Epithelial cell of esophagus (primary cell): Measurements from ENCODE around the gene XDH.

Experiments used
- DNase-seq: peaks from one replicate; pipeline ENCODE4 v3.0.0; 2010; ENCODE audit warnings: low read depth
- H3K4me3 ChIP-seq: 2 replicates; pipeline ENCODE4 v1.5.1; 2011; ENCODE audit warnings: mild to moderate bottlenecking, low read length, control low read depth
- CTCF ChIP-seq: IDR thresholded peaks from 2 replicates; pipeline ENCODE4 v1.5.1; 2011; ENCODE audit warnings: low read depth, mild to moderate bottlenecking, low read length, control low read depth, inconsistent platforms; ENCODE audit not compliant: insufficient read depth; ENCODE audit errors: missing control alignments

XDH gene

DNA sequence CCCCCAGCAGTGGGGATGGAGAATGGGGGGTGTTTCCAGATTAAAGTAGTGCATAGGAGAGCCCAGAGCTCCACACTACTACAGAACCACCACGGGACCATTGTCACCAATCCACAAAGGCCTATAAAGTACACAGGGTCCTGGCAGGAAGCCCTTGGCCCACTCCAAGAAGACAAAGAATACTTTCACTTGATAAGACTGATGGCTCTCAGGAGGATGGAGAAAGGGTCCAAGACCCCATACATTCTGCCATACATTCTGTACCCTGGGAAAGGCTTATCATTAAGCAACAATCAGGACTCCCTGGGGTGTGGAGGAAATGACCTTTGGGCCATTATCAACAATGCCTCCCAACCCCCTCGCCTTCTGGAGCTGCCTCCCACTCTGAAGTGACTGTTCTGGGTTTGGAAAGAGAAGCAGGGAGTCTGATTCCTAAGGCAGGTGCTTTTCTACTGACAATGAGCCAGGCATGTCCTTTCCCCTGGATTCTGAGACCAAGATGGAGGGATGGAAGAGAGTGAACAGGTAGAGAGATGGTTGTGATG is 85.4 kb downstream of the XDH start:
- no peak overlapping the region for H3K4me3 ChIP-seq
- DNase-seq: no peak
- no peak for TF ChIP-seq CTCF

DNA sequence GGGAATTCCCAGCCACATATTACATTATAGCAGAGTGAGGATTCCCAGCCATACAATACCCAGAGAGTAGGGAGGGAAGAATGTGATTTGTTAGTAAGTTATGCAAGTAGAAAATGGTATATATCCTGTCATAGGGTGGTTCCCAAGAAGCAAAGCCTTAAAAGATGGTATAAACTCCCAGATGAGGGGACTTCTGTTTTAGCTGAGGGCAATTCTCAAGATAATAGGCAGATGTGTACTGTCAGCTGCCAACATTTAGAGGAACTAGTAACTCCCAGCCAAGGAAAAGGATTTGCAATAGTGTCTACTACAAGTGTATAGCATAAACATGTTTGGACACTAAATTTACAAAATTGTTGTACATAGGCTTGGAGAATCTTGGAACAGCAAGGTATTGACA is 86.5 kb downstream of the XDH start:
- no peak for TF ChIP-seq CTCF
- no peak for DNase-seq
- no peak overlapping the region for H3K4me3 ChIP-seq

- TF ChIP-seq CTCF: no peak
- H3K4me3 ChIP-seq: no peak overlapping the region
- DNase-seq: no peak
Observed at GRCh38 chr2:31327505-31327904, 87.0 kb downstream of the XDH start.

GRCh38 chr2:31324016-31324633 is 90.4 kb downstream of the XDH start:
- TF ChIP-seq CTCF: no peak
- DNase-seq: peak; percentile 48
- peak overlapping the region; percentile 20 for H3K4me3 ChIP-seq

GRCh38 chr2:31322371-31322770 is 92.2 kb downstream of the XDH start:
- DNase-seq: no peak
- H3K4me3 ChIP-seq: no peak overlapping the region
- TF ChIP-seq CTCF: no peak

- no peak for DNase-seq
- H3K4me3 ChIP-seq: no peak overlapping the region
- no peak for TF ChIP-seq CTCF
Observed at GRCh38 chr2:31319406-31320175, 95.0 kb downstream of the XDH start.
